Stimulated activated CD8-positive, alpha-beta memory T cell treated with anti-CD3 and anti-CD28 coated beads, Interleukin-4, amount 100 ng/mL, for 1 hour (primary cell): ENCODE data around the gene NDRG4.

Experiments
- DNase-seq, 2 donors: peaks; one replicate each; pipeline ENCODE4 v3.0.0-alpha.2; 2020; ENCODE audit warnings: low read depth in 2 of 2, low spot score in 1 of 2

NDRG4 gene

GRCh38 chr16:58499615-58500351, at the start of gene NDRG4:
TSS of gene NDRG4 (plus strand) at chr16:58500143. CDS start at chr16:58500249, 106 bp downstream.
- no peak for DNase-seq

- no peak for DNase-seq
Observed at GRCh38 chr16:58450590-58450989, 49.4 kb upstream of the NDRG4 start.

GRCh38 chr16:58451265-58451689, 48.7 kb upstream of the NDRG4 start:
- no peak for DNase-seq

- DNase-seq: no peak
Observed at GRCh38 chr16:58451945-58452401, 48.0 kb upstream of the NDRG4 start.

- DNase-seq: no peak
Observed at GRCh38 chr16:58452640-58453039, 47.3 kb upstream of the NDRG4 start.

GRCh38 chr16:58454178-58454577, 45.8 kb upstream of the NDRG4 start:
- DNase-seq: no peak

GRCh38 chr16:58454856-58455255, 45.1 kb upstream of the NDRG4 start:
- DNase-seq: no peak

GRCh38 chr16:58455750-58456149, 44.2 kb upstream of the NDRG4 start:
- DNase-seq: no peak

GRCh38 chr16:58456193-58456592, 43.8 kb upstream of the NDRG4 start:
- DNase-seq: no peak

- no peak for DNase-seq
Observed at GRCh38 chr16:58458606-58459343, 41.2 kb upstream of the NDRG4 start.

GRCh38 chr16:58459344-58460218, 40.4 kb upstream of the NDRG4 start:
- DNase-seq: no peak

GRCh38 chr16:58460219-58460610, 39.7 kb upstream of the NDRG4 start:
- no peak for DNase-seq

- no peak for DNase-seq
Observed at GRCh38 chr16:58461056-58461455, 38.9 kb upstream of the NDRG4 start.

- no peak for DNase-seq
Observed at GRCh38 chr16:58461640-58462039, 38.3 kb upstream of the NDRG4 start.

- DNase-seq: no peak
Observed at GRCh38 chr16:58462089-58462488, 37.9 kb upstream of the NDRG4 start.

GRCh38 chr16:58462499-58462996, 37.4 kb upstream of the NDRG4 start:
- no peak for DNase-seq

- DNase-seq: no peak
Observed at GRCh38 chr16:58462997-58463941, 36.7 kb upstream of the NDRG4 start.

- DNase-seq: no peak
Observed at GRCh38 chr16:58464047-58464915, 35.7 kb upstream of the NDRG4 start.
